ENCODE measurements around the gene LMBRD2. TPM values are rescaled to one million over a fixed set of nuclear protein-coding genes. Genes with fewer than 3 reads are reported as not detected.

The LMBRD2 gene
- total RNA-seq, 1 donor from 2014 or later, result 7.7 TPM

- no peak for DNase-seq (ENCODE audit: low read depth, low spot score)
- Mint-ChIP-seq H3K36me3 (ENCODE audit: low read depth) (peaks cover 11% of the 10 kb centered on the region), H3K4me1 (no peaks in the 10 kb centered on the region), H3K27me3 (ENCODE audit: low read depth) (no peaks in the 10 kb centered on the region), H3K9me3 (no peaks in the 10 kb centered on the region), H3K4me3 (no peak overlapping the region), H3K27ac (ENCODE audit: unreplicated experiment) (no peak overlapping the region)
- TF ChIP-seq CTCF (conservative IDR thresholded peaks at IDR 0.05), result no peak
Measured at GRCh38 chr5:36170832-36171424, 19.2 kb upstream of the LMBRD2 start.

GRCh38 chr5:36168737-36169136 lies 17.1 kb upstream of the LMBRD2 start:
- no peak overlapping the region for H3K27ac Mint-ChIP-seq (ENCODE audit: unreplicated experiment)
- peaks cover 11% of the 10 kb centered on the region for H3K36me3 Mint-ChIP-seq (ENCODE audit: low read depth)
- H3K4me1 Mint-ChIP-seq, result no peaks in the 10 kb centered on the region
- H3K9me3 Mint-ChIP-seq, result no peaks in the 10 kb centered on the region
- no peak for DNase-seq (ENCODE audit: low read depth, low spot score)
- no peaks in the 10 kb centered on the region for H3K27me3 Mint-ChIP-seq (ENCODE audit: low read depth)
- no peak for TF ChIP-seq CTCF (conservative IDR thresholded peaks at IDR 0.05)
- H3K4me3 Mint-ChIP-seq, result no peak overlapping the region

GRCh38 chr5:36164461-36164860 lies 12.8 kb upstream of the LMBRD2 start:
- peaks cover 3% of the 10 kb centered on the region for H3K4me1 Mint-ChIP-seq
- DNase-seq (ENCODE audit: low read depth, low spot score), result no peak
- no peak overlapping the region for H3K4me3 Mint-ChIP-seq
- H3K27ac Mint-ChIP-seq (ENCODE audit: unreplicated experiment), result no peak overlapping the region
- H3K36me3 Mint-ChIP-seq (ENCODE audit: low read depth), result peaks cover 26% of the 10 kb centered on the region
- no peaks in the 10 kb centered on the region for H3K27me3 Mint-ChIP-seq (ENCODE audit: low read depth)
- TF ChIP-seq CTCF (conservative IDR thresholded peaks at IDR 0.05), result no peak
- no peaks in the 10 kb centered on the region for H3K9me3 Mint-ChIP-seq

- H3K4me1 Mint-ChIP-seq, result peaks cover 8% of the 10 kb centered on the region
- no peak for TF ChIP-seq CTCF (conservative IDR thresholded peaks at IDR 0.05)
- no peak for DNase-seq (ENCODE audit: low read depth, low spot score)
- H3K4me3 Mint-ChIP-seq, result no peak overlapping the region
- no peaks in the 10 kb centered on the region for H3K9me3 Mint-ChIP-seq
- no peaks in the 10 kb centered on the region for H3K27me3 Mint-ChIP-seq (ENCODE audit: low read depth)
- H3K36me3 Mint-ChIP-seq (ENCODE audit: low read depth), result peaks cover 27% of the 10 kb centered on the region
- no peak overlapping the region for H3K27ac Mint-ChIP-seq (ENCODE audit: unreplicated experiment)
Measured at GRCh38 chr5:36162810-36163486, 11.3 kb upstream of the LMBRD2 start.

GRCh38 chr5:36161361-36161760 lies 9.7 kb upstream of the LMBRD2 start:
- H3K27ac Mint-ChIP-seq (ENCODE audit: unreplicated experiment), result no peak overlapping the region
- no peak for TF ChIP-seq CTCF (conservative IDR thresholded peaks at IDR 0.05)
- H3K36me3 Mint-ChIP-seq (ENCODE audit: low read depth), result peaks cover 31% of the 10 kb centered on the region
- H3K27me3 Mint-ChIP-seq (ENCODE audit: low read depth), result no peaks in the 10 kb centered on the region
- DNase-seq (ENCODE audit: low read depth, low spot score), result no peak
- H3K4me1 Mint-ChIP-seq, result peaks cover 11% of the 10 kb centered on the region
- no peaks in the 10 kb centered on the region for H3K9me3 Mint-ChIP-seq
- no peak overlapping the region for H3K4me3 Mint-ChIP-seq
